ENCODE measurements around the gene LYRM2.

DNA sequence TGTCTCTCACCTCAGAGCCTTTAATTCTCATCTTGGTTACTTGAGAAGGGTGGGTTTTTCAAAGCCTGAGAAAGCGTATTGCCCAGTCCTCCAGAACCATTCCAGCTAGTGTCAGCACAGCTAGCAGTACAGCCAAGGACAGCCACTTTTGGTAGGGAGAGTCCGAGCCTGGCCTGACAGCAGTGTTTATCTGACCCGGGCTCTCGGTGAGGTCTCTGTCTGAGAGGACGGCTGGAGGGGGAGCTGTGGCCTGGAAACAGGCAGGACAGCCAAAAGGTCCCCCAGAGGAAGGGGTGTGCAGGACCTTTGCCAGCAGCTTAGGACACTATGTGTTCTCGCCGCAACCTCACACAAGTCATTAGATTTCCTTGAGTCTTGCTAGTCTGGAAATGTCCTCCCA is 38.8 kb downstream of the LYRM2 start:
- TF ChIP-seq, protein P1, sequence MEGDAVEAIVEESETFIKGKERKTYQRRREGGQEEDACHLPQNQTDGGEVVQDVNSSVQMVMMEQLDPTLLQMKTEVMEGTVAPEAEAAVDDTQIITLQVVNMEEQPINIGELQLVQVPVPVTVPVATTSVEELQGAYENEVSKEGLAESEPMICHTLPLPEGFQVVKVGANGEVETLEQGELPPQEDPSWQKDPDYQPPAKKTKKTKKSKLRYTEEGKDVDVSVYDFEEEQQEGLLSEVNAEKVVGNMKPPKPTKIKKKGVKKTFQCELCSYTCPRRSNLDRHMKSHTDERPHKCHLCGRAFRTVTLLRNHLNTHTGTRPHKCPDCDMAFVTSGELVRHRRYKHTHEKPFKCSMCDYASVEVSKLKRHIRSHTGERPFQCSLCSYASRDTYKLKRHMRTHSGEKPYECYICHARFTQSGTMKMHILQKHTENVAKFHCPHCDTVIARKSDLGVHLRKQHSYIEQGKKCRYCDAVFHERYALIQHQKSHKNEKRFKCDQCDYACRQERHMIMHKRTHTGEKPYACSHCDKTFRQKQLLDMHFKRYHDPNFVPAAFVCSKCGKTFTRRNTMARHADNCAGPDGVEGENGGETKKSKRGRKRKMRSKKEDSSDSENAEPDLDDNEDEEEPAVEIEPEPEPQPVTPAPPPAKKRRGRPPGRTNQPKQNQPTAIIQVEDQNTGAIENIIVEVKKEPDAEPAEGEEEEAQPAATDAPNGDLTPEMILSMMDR (IDR thresholded peaks at IDR 0.05), result no peak
- no peak for TF ChIP-seq POLR2A (IDR thresholded peaks at IDR 0.05; ENCODE audit: low read depth)
- TF ChIP-seq POLR2AphosphoS5 (IDR thresholded peaks at IDR 0.05), result no peak
- no peak for TF ChIP-seq EP300 (IDR thresholded peaks at IDR 0.05)
